HL-60 (cell line): Measurements from ENCODE around the gene ALOXE3.

ENCODE experiments used
- DNase-seq, 2 experiments: peaks; one replicate each; pipeline ENCODE4 v3.0.0-alpha.2; 2010 to 2020; ENCODE audit warnings: low read depth in 1 of 2, low spot score in 1 of 2
- H3K27ac ChIP-seq: fragments of 250-450 bp; sonication (Bioruptor Pico); replicated peaks from 2 replicates; pipeline ENCODE4 v1.5.1; 2020; ENCODE audit warnings: mild to moderate bottlenecking, moderate library complexity
- H3K27me3 ChIP-seq: fragments of 250-450 bp; sonication (Bioruptor Pico); 2 replicates; pipeline ENCODE4 v1.5.1; 2021; ENCODE audit warnings: mild to moderate bottlenecking, moderate library complexity; ENCODE audit not compliant: insufficient read depth, poor library complexity, severe bottlenecking
- H3K4me3 ChIP-seq: replicated peaks from 2 replicates; pipeline ENCODE4 v1.5.1; 2011; ENCODE audit warnings: mild to moderate bottlenecking, control low read depth, low read length; ENCODE audit not compliant: insufficient read depth
- CTCF ChIP-seq: IDR thresholded peaks from one replicate; pipeline ENCODE4 v1.5.1; 2011; ENCODE audit warnings: low read length, control low read depth, inconsistent platforms; ENCODE audit not compliant: insufficient read depth
- GABPA ChIP-seq: IDR thresholded peaks from 2 replicates; pipeline ENCODE4 v1.6.1; 2012; ENCODE audit warnings: low read depth
- POLR2AphosphoS5 ChIP-seq: IDR thresholded peaks from 2 replicates; pipeline ENCODE4 v1.6.1; 2012; ENCODE audit warnings: low read depth
- SPI1 ChIP-seq: IDR thresholded peaks from 2 replicates; pipeline ENCODE4 v1.6.1; 2012; ENCODE audit warnings: low read depth, mild to moderate bottlenecking, borderline replicate concordance
- TF ChIP-seq, protein P1 (sequence below): IDR thresholded peaks from 2 replicates; pipeline ENCODE4 v1.6.1; 2012; ENCODE audit warnings: low read depth; ENCODE audit not compliant: insufficient replicate concordance

The ALOXE3 gene

DNA sequence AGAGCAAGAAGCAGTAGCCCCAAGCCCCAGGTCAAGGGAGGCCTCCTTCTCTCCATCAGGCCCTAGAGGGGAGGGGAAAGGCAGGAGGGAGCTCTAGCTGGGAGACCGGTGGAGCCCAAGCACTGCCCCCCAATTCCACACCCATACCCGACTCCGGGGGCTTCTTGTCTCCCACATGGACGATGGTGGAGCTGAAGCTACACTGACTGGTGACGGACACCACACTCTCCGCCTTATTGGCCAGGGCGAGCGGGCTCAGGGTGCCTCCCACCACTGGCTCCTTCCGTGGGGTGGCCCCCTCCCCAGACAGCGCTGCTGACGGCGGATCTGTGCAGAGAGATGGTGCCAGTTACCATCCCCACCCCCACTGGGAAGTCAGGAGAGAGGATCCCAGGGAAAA is 27.5 kb upstream of the ALOXE3 start:
- Histone ChIP-seq H3K27me3 (no peaks in the 10 kb centered on the region), H3K27ac (no peak overlapping the region), H3K4me3 (no peak overlapping the region)
- TF ChIP-seq GABPA = no peak
- no peak for TF ChIP-seq CTCF
- no peak for TF ChIP-seq SPI1
- TF ChIP-seq POLR2AphosphoS5 = no peak
- TF ChIP-seq, protein P1, sequence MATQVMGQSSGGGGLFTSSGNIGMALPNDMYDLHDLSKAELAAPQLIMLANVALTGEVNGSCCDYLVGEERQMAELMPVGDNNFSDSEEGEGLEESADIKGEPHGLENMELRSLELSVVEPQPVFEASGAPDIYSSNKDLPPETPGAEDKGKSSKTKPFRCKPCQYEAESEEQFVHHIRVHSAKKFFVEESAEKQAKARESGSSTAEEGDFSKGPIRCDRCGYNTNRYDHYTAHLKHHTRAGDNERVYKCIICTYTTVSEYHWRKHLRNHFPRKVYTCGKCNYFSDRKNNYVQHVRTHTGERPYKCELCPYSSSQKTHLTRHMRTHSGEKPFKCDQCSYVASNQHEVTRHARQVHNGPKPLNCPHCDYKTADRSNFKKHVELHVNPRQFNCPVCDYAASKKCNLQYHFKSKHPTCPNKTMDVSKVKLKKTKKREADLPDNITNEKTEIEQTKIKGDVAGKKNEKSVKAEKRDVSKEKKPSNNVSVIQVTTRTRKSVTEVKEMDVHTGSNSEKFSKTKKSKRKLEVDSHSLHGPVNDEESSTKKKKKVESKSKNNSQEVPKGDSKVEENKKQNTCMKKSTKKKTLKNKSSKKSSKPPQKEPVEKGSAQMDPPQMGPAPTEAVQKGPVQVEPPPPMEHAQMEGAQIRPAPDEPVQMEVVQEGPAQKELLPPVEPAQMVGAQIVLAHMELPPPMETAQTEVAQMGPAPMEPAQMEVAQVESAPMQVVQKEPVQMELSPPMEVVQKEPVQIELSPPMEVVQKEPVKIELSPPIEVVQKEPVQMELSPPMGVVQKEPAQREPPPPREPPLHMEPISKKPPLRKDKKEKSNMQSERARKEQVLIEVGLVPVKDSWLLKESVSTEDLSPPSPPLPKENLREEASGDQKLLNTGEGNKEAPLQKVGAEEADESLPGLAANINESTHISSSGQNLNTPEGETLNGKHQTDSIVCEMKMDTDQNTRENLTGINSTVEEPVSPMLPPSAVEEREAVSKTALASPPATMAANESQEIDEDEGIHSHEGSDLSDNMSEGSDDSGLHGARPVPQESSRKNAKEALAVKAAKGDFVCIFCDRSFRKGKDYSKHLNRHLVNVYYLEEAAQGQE = no peak
- no peak for DNase-seq

- no peak overlapping the region for H3K4me3 ChIP-seq
- H3K27me3 ChIP-seq = no peaks in the 10 kb centered on the region
- H3K27ac ChIP-seq = no peak overlapping the region
- no peak for TF ChIP-seq SPI1
- TF ChIP-seq CTCF = no peak
- no peak for TF ChIP-seq POLR2AphosphoS5
- TF ChIP-seq, protein P1 = no peak
- no peak for TF ChIP-seq GABPA
- no peak for DNase-seq
Measured at GRCh38 chr17:8144401-8145231, 26.3 kb upstream of the ALOXE3 start.

DNA sequence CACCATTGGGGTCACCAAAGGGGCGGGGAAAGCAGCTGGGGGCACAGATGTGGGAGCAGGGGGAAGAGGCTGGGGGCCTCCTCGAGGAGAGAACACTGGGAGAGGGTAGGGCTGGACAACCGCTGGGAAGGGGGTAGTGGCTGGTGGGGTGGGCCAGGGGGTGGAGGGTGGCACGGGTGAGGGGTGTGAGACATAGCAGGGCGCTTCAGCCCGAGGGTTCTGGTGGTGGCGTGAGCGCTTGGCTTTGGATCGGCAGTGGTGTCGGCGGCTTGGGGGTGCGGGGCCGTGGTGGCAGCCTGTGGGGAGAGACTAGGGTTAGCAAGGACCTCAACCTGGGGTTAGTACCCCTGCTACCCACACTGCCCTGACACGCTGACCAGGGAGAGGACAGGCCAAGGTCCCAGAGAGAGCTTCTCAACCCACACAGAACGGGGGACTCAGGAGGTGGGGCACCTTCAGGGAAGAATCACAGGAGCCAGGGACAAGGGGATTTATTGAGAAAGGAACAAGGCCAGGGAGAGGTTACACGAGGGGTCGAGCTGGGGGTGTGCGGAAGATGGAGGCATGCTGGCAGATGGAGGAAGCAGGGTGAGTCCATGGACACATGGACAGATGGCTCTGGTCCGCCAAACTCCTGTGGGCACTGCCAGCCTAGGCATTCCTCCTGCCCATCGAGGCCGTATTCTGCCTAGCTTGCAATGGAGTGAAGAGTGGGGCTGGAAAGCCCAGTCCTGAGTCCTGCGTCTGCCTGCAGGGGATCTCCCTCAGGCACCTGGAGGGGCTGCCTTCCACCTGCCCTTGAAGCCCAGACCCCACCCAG is 25.5 kb upstream of the ALOXE3 start:
- no peak overlapping the region for H3K27ac ChIP-seq
- no peak for DNase-seq
- TF ChIP-seq POLR2AphosphoS5 (no peak), GABPA (no peak), SPI1 (no peak), CTCF (no peak)
- TF ChIP-seq, protein P1 = no peak
- no peak overlapping the region for H3K4me3 ChIP-seq
- H3K27me3 ChIP-seq = no peaks in the 10 kb centered on the region
